GM12878 (cell line): ENCODE measurements around the gene MITF. TPM values are rescaled to one million over a fixed set of nuclear protein-coding genes. Genes with fewer than 3 reads are reported as not detected.

ENCODE experiments used
- ATAC-seq: fragments of 200-7000 bp; cut with Tn5 transposase; 3 replicates; pipeline ENCODE4 v1.9.1; 2020; ENCODE audit warnings: mild to moderate bottlenecking, moderate library complexity
- BruUV-seq: library from RNA; stranded (reverse); fragments of 400-500 nt; replicated peaks from 2 replicates; lab custom pipeline; 2021; lab: Mats Ljungman, UMichigan
- CTCF ChIA-PET: fragments of 300-600 bp; sonication (Branson Sonifier 250); formaldehyde crosslinking; extraction: SDS; loops from one replicate; lab custom pipeline; 2021; ENCODE audit warnings: inconsistent platforms; lab: Yijun Ruan, JAX
- POLR2A ChIA-PET: fragments of 350-600 bp; formaldehyde crosslinking; extraction: SDS; loops from one replicate; lab custom pipeline; 2021; ENCODE audit warnings: inconsistent platforms; lab: Charles Lee
- RAD21 ChIA-PET: fragments of 300-600 bp; sonication (Branson Sonifier 250); formaldehyde crosslinking; loops from one replicate; lab custom pipeline; 2023; ENCODE audit warnings: antibody characterized with exemption; ENCODE audit not compliant: unreplicated experiment; lab: Charles Lee
- SMC1A ChIA-PET: fragments of 300-600 bp; sonication (Branson Sonifier 250); formaldehyde crosslinking; loops from one replicate; lab custom pipeline; 2023; ENCODE audit not compliant: unreplicated experiment, uncharacterized antibody; lab: Charles Lee
- DNase-seq: peaks from one replicate; pipeline ENCODE4 v3.0.0-alpha.2; 2011; ENCODE audit warnings: low read depth, low spot score
- FAIRE-seq: peaks from 3 replicates; lab custom pipeline; 2011; peaks lifted over from hg19 to GRCh38; lab: Jason Lieb, UNC
- H2AFZ ChIP-seq: 2 replicates; pipeline ENCODE4 v1.6.0; 2011; ENCODE audit warnings: low read depth, low read length, control low read depth; ENCODE audit not compliant: control insufficient read depth
- H3K27ac ChIP-seq: 2 replicates; pipeline ENCODE4 v1.5.1; 2011; ENCODE audit warnings: control low read depth; ENCODE audit not compliant: control insufficient read depth, insufficient read depth
- H3K27me3 ChIP-seq, 2 experiments: replicated peaks in 1 of 2; 2 replicates each; pipeline versions ENCODE4 v1.6.0 to v1.6.1; 2011; ENCODE audit warnings: low read length in 1 of 2; ENCODE audit not compliant: control insufficient read depth in 2 of 2, insufficient read depth in 2 of 2
- H3K36me3 ChIP-seq, 2 experiments: 2 replicates each; pipeline ENCODE4 v1.5.1; 2011; ENCODE audit warnings: low read length in 1 of 2; ENCODE audit not compliant: control insufficient read depth in 2 of 2, insufficient read depth in 2 of 2
- H3K4me1 ChIP-seq: 2 replicates; pipeline ENCODE4 v1.6.1; 2011; ENCODE audit warnings: mild to moderate bottlenecking, low read length, moderate library complexity, mixed read lengths; ENCODE audit not compliant: control insufficient read depth, insufficient read depth
- H3K4me2 ChIP-seq: 2 replicates; pipeline ENCODE4 v1.6.0; 2011; ENCODE audit warnings: control low read depth; ENCODE audit not compliant: control insufficient read depth, insufficient read depth
- H3K4me3 ChIP-seq: fragments of 200-600 bp; sonication (generic); 2 replicates; pipeline ENCODE4 v1.5.1; 2016
- H3K79me2 ChIP-seq: 2 replicates; pipeline ENCODE4 v1.6.0; 2011; ENCODE audit warnings: low read length; ENCODE audit not compliant: control insufficient read depth, insufficient read depth
- H3K9ac ChIP-seq: 2 replicates; pipeline ENCODE4 v1.8.0; 2011; ENCODE audit warnings: low read length, control low read depth, mixed read lengths; ENCODE audit not compliant: control insufficient read depth, insufficient read depth
- H3K9me3 ChIP-seq: replicated peaks from 3 replicates; pipeline ENCODE4 v1.5.1; 2011; ENCODE audit warnings: mild to moderate bottlenecking, low read length; ENCODE audit not compliant: control insufficient read depth, insufficient read depth
- H4K20me1 ChIP-seq: 2 replicates; pipeline ENCODE4 v1.6.0; 2011; ENCODE audit not compliant: control insufficient read depth, insufficient read depth
- E2F8 ChIP-seq: fragments of 450-650 bp; IDR thresholded peaks from 2 replicates; pipeline ENCODE4 v1.6.1; 2018; ENCODE audit warnings: mild to moderate bottlenecking, low read depth, moderate library complexity; ENCODE audit not compliant: partially characterized antibody
- EP300 ChIP-seq, 2 experiments: fragments of 150-350 bp in 1 of 2; IDR thresholded peaks; 2 replicates each; pipeline ENCODE4 v1.6.1; 2011 to 2012; ENCODE audit warnings: low read depth in 2 of 2, low read length in 2 of 2, borderline replicate concordance in 1 of 2, improper control_type of control experiment in 1 of 2, inconsistent platforms in 1 of 2; ENCODE audit not compliant: control insufficient read depth in 1 of 2
- HDAC6 ChIP-seq: fragments of 200-600 bp; sonication (generic); IDR thresholded peaks from one replicate; pipeline ENCODE4 v1.8.0; 2017; ENCODE audit warnings: antibody characterized with exemption; ENCODE audit not compliant: unreplicated experiment
- JUND ChIP-seq: IDR thresholded peaks from 2 replicates; pipeline ENCODE4 v1.6.1; 2012; ENCODE audit warnings: low read depth, mild to moderate bottlenecking, low read length, improper control_type of control experiment, moderate library complexity
- PKNOX1 ChIP-seq: fragments of 450-650 bp; IDR thresholded peaks from 2 replicates; pipeline ENCODE4 v1.6.1; 2016; ENCODE audit warnings: mild to moderate bottlenecking
- SMC3 ChIP-seq: IDR thresholded peaks from 2 replicates; pipeline ENCODE4 v1.6.1; 2011; ENCODE audit warnings: low read length, improper control_type of control experiment, borderline replicate concordance
- WRNIP1 ChIP-seq: IDR thresholded peaks from 2 replicates; pipeline ENCODE4 v1.6.1; 2011; ENCODE audit warnings: low read depth, low read length, improper control_type of control experiment, borderline replicate concordance
- WGBS: methylation state at CpG from one replicate; pipeline ENCODE4 v1.1.6; 2016; ENCODE audit warnings: low lambda C conversion rate; ENCODE audit not compliant: insufficient replicate concordance, insufficient coverage; ENCODE audit errors: missing lambda C conversion rate; 5-methylcytosine and 5-hydroxymethylcytosine counted together
- in situ Hi-C: fragments of 300-500 bp; cut with MboI; formaldehyde crosslinking; loops from 9 replicates; pipeline ENCODE4 v1.14.3; 2018; ENCODE audit warnings: mixed read lengths
- intact Hi-C: fragments of 100-400 bp; cut with micrococcal nuclease; formaldehyde crosslinking; loops from one replicate; pipeline ENCODE4 v1.14.2; 2022; ENCODE audit not compliant: unreplicated experiment
- polyA plus RNA-seq, 11 experiments: library from polyadenylated mRNA; depleted of rRNA in 4 of 11; unstranded in 6 of 11; stranded (reverse) in 5 of 11; fragments of >200 nt; fragmentation: Nextera tagmentation in 4 of 11; fragmentation: Illumina TruSeq in 1 of 11; extraction: Ambion mirVana in 4 of 11; extraction: Trizol in 1 of 11; gene quantifications; 1 replicate in 1 of 11; 2 replicates in 10 of 11; pipeline versions ENCODE4 v1.2.1 to v1.2.3, GENCODE V29; 2011 to 2016; ENCODE audit warnings: inconsistent platforms in 2 of 11, missing spikeins in 2 of 11, low read depth in 1 of 11
- small RNA-seq: library from RNA; depleted of rRNA; stranded (forward); fragments of <200 nt; gene quantifications from one replicate; pipeline ENCODE3, GENCODE V24; 2014
- total RNA-seq, 4 experiments: library from RNA; depleted of rRNA in 3 of 4; stranded (reverse); fragments of >200 nt in 3 of 4; fragmentation: Illumina TruSeq in 1 of 4; extraction: Trizol in 1 of 4; gene quantifications; 2 replicates each; pipeline versions ENCODE4 v1.2.1 to v1.2.3, GENCODE V29; 2013 to 2021

MITF gene
- total and polyA plus RNA-seq, 10 of the 15 experiments (the other 5 are each of a cell fraction or from before 2014, with no cell fraction given) = under 0.01 to 0.90 (median 0.06) TPM; not detected in 3

GRCh38 chr3:70011582-70011981 lies 272.3 kb downstream of the MITF start:
- H3K36me3 ChIP-seq = no peaks in the 10 kb centered on the region
- in situ Hi-C loops = no loop called here
- H3K9me3 ChIP-seq = no peaks in the 10 kb centered on the region
- ChIA-PET POLR2A (no interaction called here), CTCF (no interaction called here), RAD21 (no interaction called here), SMC1A (no interaction called here)
- 0% methylated on average over 1 of the region's 1 CpG for WGBS
- no peaks in the 10 kb centered on the region for H3K27me3 ChIP-seq
- FAIRE-seq (no peak), DNase-seq (no peak), ATAC-seq (no peak)
- BruUV-seq = no TSS peak
- intact Hi-C loops = no loop called here
- no peaks in the 10 kb centered on the region for H4K20me1 ChIP-seq
- H3K4me2 ChIP-seq = no peak overlapping the region
- no peak overlapping the region for H2AFZ ChIP-seq
- TF ChIP-seq SMC3 = no peak
- no peak for TF ChIP-seq EP300 (IDR thresholded peaks at IDR 0.05; ENCODE audit: borderline replicate concordance in 1 of 2, control insufficient read depth in 1 of 2, low read depth in 2 of 2, low read length in 2 of 2)
- no peak for TF ChIP-seq E2F8
- no peak for TF ChIP-seq WRNIP1
- no peak for TF ChIP-seq PKNOX1
- no peak for TF ChIP-seq HDAC6
- TF ChIP-seq JUND = no peak
- H3K9ac ChIP-seq = no peak overlapping the region
- H3K4me3 ChIP-seq = no peak overlapping the region
- H3K79me2 ChIP-seq = no peaks in the 10 kb centered on the region
- H3K4me1 ChIP-seq = no peaks in the 10 kb centered on the region
- H3K27ac ChIP-seq = no peak overlapping the region

Small RNA genes lying within 50 kb of the gene (small RNA-seq; reads per million reads assigned to genes)
- gene RN7SL418P = not detected
